Vagina (tissue), 2 donors: ENCODE results near the gene RRAS2.

Source experiments
- POLR2A ChIP-seq, 2 donors: fragments of 450-650 bp; IDR thresholded peaks; one replicate each; pipeline ENCODE4 v1.6.1; 2017; ENCODE audit warnings: antibody characterized with exemption in 2 of 2, mild to moderate bottlenecking in 2 of 2, moderate library complexity in 2 of 2
- POLR2AphosphoS5 ChIP-seq, 2 donors: sonication (generic); formaldehyde crosslinking; IDR thresholded peaks; one replicate each; pipeline ENCODE4 v1.9.0; 2017; ENCODE audit warnings: antibody characterized with exemption in 2 of 2, mild to moderate bottlenecking in 2 of 2, low read depth in 1 of 2; ENCODE audit not compliant: insufficient read depth in 1 of 2
- TF ChIP-seq, protein P1 (sequence below), 3 experiments: fragments of 450-650 bp in 2 of 3; fragments of 200-600 bp in 1 of 3; sonication (generic) in 1 of 3; IDR thresholded peaks; one replicate each; pipeline ENCODE4 v1.5.1; 2017 to 2019; ENCODE audit warnings: antibody characterized with exemption in 3 of 3, mild to moderate bottlenecking in 2 of 3, moderate library complexity in 2 of 3

GRCh38 chr11:14251754-14252153 is 107.2 kb downstream of the RRAS2 start:
- TF ChIP-seq, protein P1, sequence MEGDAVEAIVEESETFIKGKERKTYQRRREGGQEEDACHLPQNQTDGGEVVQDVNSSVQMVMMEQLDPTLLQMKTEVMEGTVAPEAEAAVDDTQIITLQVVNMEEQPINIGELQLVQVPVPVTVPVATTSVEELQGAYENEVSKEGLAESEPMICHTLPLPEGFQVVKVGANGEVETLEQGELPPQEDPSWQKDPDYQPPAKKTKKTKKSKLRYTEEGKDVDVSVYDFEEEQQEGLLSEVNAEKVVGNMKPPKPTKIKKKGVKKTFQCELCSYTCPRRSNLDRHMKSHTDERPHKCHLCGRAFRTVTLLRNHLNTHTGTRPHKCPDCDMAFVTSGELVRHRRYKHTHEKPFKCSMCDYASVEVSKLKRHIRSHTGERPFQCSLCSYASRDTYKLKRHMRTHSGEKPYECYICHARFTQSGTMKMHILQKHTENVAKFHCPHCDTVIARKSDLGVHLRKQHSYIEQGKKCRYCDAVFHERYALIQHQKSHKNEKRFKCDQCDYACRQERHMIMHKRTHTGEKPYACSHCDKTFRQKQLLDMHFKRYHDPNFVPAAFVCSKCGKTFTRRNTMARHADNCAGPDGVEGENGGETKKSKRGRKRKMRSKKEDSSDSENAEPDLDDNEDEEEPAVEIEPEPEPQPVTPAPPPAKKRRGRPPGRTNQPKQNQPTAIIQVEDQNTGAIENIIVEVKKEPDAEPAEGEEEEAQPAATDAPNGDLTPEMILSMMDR (IDR thresholded peaks at IDR 0.05), result no peak
- TF ChIP-seq POLR2A (IDR thresholded peaks at IDR 0.05), result no peak
- TF ChIP-seq POLR2AphosphoS5 (IDR thresholded peaks at IDR 0.05; ENCODE audit: insufficient read depth in 1 of 2, low read depth in 1 of 2), result no peak
